ENCODE measurements around the gene TSEN2. TPM values are rescaled to one million over a fixed set of nuclear protein-coding genes. Genes with fewer than 3 reads are reported as not detected.

TSEN2 gene
- total RNA-seq, 1 experiment from 2014 or later = 26.8 TPM

GRCh38 chr3:12545473-12545791 is 61.2 kb downstream of the TSEN2 start, which contains the start of gene MKRN2OS:
Gene MKRN2OS (minus strand): TSS chr3:12545499. CDS start chr3:12545464, 35 bp downstream.
- H3K4me2 ChIP-seq = peak within 1 kb of the TSS; percentile 82
- POLR2A ChIA-PET (ENCODE audit: unreplicated experiment) = interaction anchor here (0.5 to 0.9 kb wide), 11 partner anchors 10 to 1360 kb away, joined by 3 to 11 read pairs (median 5); partner anchors contain the start of gene TMEM40
- H3K27ac ChIP-seq = peak within 1 kb of the TSS; percentile 58
- H3K4me3 ChIP-seq = peak within 1 kb of the TSS; percentile 56
- no peaks in the 10 kb centered on the region for H4K20me1 ChIP-seq (ENCODE audit: insufficient read depth)
- intact Hi-C loops (cut with micrococcal nuclease; ENCODE audit: unreplicated experiment) = loop anchor here (1.0 kb wide), 1 partner anchor 11 kb away; no protein-coding TSS in a partner anchor
- no peaks in the 10 kb centered on the region for H3K36me3 ChIP-seq (ENCODE audit: low read depth)
- peak; percentile 81 to 93 for DNase-seq
- no peak for TF ChIP-seq CTCF (conservative IDR thresholded peaks at IDR 0.05)
- no peak for TF ChIP-seq EZH2 (IDR thresholded peaks at IDR 0.05; ENCODE audit: low read depth)
- H3K27me3 ChIP-seq (ENCODE audit: insufficient read depth, low read depth) = no peaks in the 10 kb centered on the region
- H3K9me3 ChIP-seq (ENCODE audit: insufficient read depth, low read depth) = no peaks in the 10 kb centered on the region
- no peak within 1 kb of the TSS for H2AFZ ChIP-seq
- H3K79me2 ChIP-seq (ENCODE audit: low read depth) = no peaks in the 10 kb centered on the region
- H3K4me1 ChIP-seq (replicated peaks; ENCODE audit: insufficient read depth) = peaks cover 22% of the 10 kb centered on the region
- peaks cover 49% of the 10 kb centered on the region for H3F3A ChIP-seq (ENCODE audit: insufficient read depth, low read depth)
- no peaks in the 10 kb centered on the region for H3K9me2 ChIP-seq (ENCODE audit: insufficient read depth)
- CTCF ChIA-PET = interaction anchor here (1.1 kb wide), 1 partner anchor 9 kb away, joined by 3 read pairs; no protein-coding TSS in a partner anchor
- BruUV-seq (replicated peaks) = no TSS peak

- no peaks in the 10 kb centered on the region for H3K9me2 ChIP-seq (ENCODE audit: insufficient read depth)
- no peak overlapping the region for H3K4me3 ChIP-seq
- no peaks in the 10 kb centered on the region for H3K27me3 ChIP-seq (ENCODE audit: insufficient read depth, low read depth)
- no peaks in the 10 kb centered on the region for H3K9me3 ChIP-seq (ENCODE audit: insufficient read depth, low read depth)
- intact Hi-C loops (cut with micrococcal nuclease; ENCODE audit: unreplicated experiment) = no loop called here
- no peak overlapping the region for H2AFZ ChIP-seq
- peaks cover 8% of the 10 kb centered on the region for H3K4me1 ChIP-seq (replicated peaks; ENCODE audit: insufficient read depth)
- no peak overlapping the region for H3K4me2 ChIP-seq
- no peak for TF ChIP-seq EZH2 (IDR thresholded peaks at IDR 0.05; ENCODE audit: low read depth)
- no TSS peak for BruUV-seq (replicated peaks)
- no peaks in the 10 kb centered on the region for H4K20me1 ChIP-seq (ENCODE audit: insufficient read depth)
- H3K27ac ChIP-seq = no peak overlapping the region
- no peak for DNase-seq
- peaks cover 24% of the 10 kb centered on the region for H3F3A ChIP-seq (ENCODE audit: insufficient read depth, low read depth)
- no peaks in the 10 kb centered on the region for H3K36me3 ChIP-seq (ENCODE audit: low read depth)
- ChIA-PET CTCF (no interaction called here), POLR2A (ENCODE audit: unreplicated experiment) (interaction anchor here (0.7 kb wide), 1 partner anchor 52 kb away, joined by 14 read pairs; no protein-coding TSS in a partner anchor)
- no peaks in the 10 kb centered on the region for H3K79me2 ChIP-seq (ENCODE audit: low read depth)
Measured at GRCh38 chr3:12549971-12550760, 65.9 kb downstream of the TSEN2 start.

GRCh38 chr3:12553921-12554391 is 69.7 kb downstream of the TSEN2 start:
- ChIA-PET CTCF (no interaction called here), POLR2A (ENCODE audit: unreplicated experiment) (interaction anchor here (0.6 kb wide), 1 partner anchor 51 kb away, joined by 4 read pairs; no protein-coding TSS in a partner anchor)
- H3F3A ChIP-seq (ENCODE audit: insufficient read depth, low read depth) = peaks cover 26% of the 10 kb centered on the region
- peaks cover 8% of the 10 kb centered on the region for H4K20me1 ChIP-seq (ENCODE audit: insufficient read depth)
- 0 out of 2 replicates have a peak, but pooled peaks cover 5% of the 10 kb centered on the region for H3K9me2 ChIP-seq (ENCODE audit: insufficient read depth)
- H3K27ac ChIP-seq = no peak overlapping the region
- BruUV-seq (replicated peaks) = no TSS peak
- intact Hi-C loops (cut with micrococcal nuclease; ENCODE audit: unreplicated experiment) = no loop called here
- no peak overlapping the region for H2AFZ ChIP-seq
- H3K36me3 ChIP-seq (ENCODE audit: low read depth) = no peaks in the 10 kb centered on the region
- H3K4me2 ChIP-seq = no peak overlapping the region
- H3K27me3 ChIP-seq (ENCODE audit: insufficient read depth, low read depth) = no peaks in the 10 kb centered on the region
- peak in 1 of 2 experiments; percentile 6 for DNase-seq
- no peaks in the 10 kb centered on the region for H3K9me3 ChIP-seq (ENCODE audit: insufficient read depth, low read depth)
- H3K4me1 ChIP-seq (replicated peaks; ENCODE audit: insufficient read depth) = peaks cover 13% of the 10 kb centered on the region
- peaks cover 20% of the 10 kb centered on the region for H3K79me2 ChIP-seq (ENCODE audit: low read depth)
- TF ChIP-seq CTCF (conservative IDR thresholded peaks at IDR 0.05) (no peak), EZH2 (IDR thresholded peaks at IDR 0.05; ENCODE audit: low read depth) (no peak)
- no peak overlapping the region for H3K4me3 ChIP-seq
